GM21381 (cell line): ENCODE data around the gene GNG13.

Experiments used
- ATAC-seq: cut with Tn5 transposase; IDR thresholded peaks from one replicate; pipeline ENCODE4 v1.9.1; 2021; ENCODE audit warnings: mild to moderate bottlenecking, moderate library complexity; ENCODE audit not compliant: unreplicated experiment

GNG13 gene

DNA sequence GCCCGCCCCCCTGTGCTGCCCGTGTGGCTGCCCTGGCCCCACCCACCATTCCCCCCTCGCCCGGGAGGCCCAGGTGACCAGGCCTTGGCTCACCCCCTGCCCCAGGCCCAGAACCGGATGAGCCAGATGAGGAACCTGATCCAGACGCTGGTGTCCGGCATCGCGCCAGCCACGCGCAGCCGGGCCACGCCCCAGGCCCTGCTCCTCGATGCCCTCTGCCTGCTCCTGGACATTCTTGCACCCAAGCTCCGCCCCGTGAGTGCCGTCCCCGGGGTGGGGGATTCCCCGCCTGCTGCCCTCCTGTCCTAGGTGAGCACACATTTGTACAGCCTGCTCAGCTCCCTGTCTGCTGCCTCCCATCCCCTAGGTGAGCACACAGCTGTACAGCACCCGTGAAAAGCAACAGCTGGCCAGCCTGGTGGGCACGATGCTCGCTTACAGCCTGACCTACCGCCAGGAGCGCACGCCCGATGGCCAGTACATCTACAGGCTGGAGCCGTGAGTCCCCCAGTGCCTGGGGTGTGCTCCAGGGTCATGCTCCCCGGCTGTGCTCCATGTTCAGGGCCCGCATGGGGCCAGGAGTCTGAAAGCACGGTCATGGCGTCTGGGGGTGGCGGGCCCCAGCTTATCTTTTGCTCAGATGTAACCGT, 4.8 kb downstream of the GNG13 start:
- ATAC-seq: no peak

DNA sequence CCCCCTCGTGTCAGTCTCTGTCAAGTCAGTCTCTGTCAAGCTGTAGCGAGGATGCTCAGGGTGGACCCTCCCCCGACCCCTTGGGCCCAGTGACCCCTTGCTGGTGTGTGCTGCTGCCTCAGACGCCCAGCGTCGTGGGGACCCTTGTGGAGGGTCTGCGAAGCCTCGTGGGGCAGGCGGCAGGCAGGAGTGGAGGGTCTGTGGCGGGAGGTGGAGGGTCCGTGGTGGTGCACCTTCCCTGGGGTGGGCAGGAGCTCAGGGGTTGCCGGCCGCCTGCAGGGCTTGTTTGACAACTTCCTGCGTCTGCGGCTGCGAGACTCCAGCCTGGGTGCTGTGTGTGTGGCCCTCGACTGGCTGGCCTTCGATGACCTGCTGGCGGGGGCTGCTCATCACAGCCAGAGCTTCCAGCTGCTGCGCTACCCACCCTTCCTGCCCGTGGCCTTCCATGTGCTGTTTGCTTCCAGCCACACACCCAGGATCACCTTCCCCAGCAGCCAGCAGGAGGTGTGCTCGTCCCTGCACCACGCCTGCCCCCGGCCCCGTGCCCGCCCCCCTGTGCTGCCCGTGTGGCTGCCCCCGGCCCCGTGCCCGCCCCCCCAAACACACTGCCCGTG, 5.6 kb downstream of the GNG13 start:
- no peak for ATAC-seq

DNA sequence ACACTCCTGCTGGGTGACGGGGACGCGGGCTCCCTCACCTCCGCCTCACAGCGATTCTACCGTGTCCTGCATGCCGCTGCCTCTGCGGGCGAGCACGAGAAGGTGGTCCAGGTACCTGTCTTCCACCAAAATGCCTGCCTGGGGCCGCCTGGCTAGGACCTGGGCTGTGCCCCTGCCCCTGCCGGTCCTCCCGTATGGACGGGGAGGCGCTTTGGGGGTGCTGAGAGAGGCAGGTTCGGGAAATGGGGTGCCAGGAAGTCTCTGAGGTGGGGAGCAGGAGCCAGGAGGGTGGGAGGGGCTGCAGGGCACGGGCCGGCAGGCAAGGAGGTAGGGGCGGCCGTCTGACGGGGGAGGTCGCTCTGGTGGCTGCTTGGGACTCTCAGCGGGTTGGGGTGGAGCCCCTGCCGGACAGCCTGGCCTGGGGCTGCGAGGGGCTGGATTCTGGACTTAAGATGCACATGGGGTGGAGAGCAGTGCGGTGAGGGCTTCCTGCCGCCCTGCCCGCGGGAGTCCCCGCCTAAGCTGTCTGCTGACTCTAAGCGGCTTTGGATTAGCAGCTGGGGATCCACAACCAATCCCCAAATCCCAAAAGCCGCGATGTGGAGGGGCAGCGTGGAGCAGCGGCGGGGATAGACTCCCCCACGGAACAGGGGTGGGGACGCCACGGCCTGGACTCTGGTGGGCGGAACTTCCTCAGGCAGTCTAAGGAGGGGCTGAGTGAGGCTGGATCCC, 6.3 kb downstream of the GNG13 start:
- ATAC-seq: no peak

DNA sequence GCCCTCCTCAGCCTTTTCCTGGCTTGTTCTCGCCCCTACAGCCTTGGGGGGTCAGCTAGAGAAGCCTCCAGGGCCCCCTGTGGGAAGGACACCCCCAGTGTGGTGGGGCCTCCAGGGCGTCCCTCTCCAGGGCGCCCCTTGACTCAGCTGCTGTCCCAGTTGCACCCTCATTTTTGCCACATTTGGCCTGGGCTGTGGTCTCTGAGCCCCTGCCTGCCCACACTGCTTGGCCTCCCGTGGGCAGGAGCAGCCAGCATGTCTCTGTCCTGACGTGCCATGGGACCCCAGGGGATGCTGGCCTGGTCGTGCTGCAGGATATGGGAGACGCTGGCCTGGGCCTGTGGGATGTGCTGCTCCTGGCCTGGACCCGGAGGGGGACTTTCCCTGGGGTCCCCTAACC, 7.1 kb downstream of the GNG13 start:
- ATAC-seq: no peak

DNA sequence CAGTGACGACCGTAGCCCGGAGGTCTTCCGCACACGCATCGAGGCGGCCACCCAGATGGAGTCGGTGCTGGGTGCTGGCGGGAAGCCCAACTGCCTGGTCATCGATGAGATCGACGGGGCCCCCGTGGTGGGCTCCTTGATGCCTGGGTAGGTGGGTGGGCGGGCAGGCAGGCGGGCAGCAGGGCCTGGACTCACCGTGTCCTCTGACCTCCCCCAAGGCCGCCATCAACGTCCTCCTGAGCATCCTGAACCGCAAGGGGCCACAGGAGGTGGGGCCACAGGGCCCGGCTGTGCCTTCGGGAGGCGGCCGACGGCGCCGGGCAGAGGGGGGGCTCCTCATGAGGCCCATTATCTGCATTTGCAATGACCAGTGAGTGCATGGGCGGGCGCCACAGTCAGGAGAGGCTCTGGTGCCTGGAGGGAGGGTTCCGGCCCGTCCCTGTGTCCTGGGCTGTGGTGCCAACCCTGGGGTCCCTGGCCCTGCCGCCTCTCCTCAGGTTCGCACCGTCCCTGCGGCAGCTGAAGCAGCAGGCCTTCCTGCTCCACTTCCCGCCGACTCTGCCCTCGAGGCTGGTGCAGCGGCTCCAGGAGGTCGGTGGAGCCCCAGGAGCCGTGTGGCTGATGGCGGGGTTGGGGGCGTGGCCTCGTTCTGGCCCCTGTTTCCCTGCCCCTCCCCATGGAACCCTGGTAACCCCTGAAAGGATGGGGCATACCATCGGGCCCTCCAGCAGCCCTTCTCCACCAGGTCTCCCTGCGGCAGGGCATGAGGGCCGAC, 8.1 kb downstream of the GNG13 start:
- no peak for ATAC-seq

DNA sequence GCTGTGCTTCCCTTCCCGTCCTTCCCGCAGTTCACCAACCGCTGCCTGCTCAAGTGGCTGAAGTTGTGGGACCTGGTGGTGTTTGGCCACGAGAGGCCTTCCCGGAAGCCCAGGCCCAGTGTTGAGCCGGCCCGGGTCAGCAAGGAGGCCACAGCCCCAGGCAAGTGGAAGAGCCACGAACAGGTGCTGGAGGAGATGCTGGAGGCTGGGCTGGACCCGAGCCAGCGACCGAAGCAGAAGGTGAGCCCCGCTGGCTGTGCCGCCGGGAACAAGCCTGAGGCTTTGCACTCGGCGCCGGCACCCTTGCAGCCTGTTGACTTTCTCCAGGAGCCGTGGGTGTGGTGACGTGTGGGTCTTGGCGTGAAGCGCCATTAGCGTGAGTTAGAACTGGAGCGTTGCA, 9.4 kb downstream of the GNG13 start:
- ATAC-seq: no peak

DNA sequence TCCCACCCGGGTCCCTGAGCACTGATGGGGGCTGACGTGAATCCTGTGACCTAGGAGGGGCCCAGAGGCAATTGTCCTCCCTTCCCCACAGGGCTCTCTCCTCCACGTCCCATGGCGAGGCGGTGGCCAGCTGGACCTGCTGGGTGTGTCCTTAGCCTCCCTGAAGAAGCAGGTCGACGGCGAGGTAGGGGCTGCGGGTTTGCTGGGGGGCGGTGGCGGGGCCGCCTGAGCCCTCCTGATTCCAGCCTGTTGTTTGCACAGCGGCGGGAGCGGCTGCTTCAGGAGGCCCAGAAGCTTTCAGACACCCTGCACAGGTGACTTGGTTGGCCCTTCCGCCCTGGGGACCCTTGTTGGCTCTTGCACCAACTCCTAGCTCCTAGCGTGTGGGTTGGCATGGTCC, 10.4 kb downstream of the GNG13 start:
- ATAC-seq: no peak

DNA sequence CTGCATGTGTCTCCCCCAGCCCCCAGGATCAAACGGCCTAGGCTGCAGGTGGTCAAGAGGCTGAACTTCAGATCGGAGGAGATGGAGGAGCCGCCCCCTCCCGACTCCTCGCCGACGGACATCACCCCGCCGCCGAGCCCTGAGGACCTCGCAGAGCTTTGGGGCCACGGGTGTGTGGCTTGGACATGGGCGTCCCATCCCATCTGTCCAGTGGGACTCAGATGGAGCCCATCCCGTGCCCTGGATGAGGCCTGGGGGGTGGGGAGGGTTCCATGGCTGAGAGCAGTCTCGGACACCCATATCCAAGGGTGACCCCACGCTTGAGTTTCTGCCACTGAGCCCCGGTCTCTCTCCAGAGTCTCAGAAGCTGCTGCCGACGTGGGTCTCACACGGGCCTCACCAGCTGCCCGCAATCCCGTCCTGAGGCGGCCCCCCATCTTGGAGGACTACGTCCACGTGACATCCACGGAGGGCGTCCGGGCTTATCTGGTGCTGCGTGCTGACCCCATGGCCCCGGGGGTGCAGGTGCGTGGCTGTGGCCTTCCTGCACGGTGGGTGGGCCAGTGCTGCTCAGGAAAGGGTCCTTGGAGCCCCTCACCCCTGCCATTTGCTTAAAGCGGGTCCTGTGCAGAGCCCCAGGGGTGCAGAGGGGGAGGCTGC, 11.2 kb downstream of the GNG13 start:
- no peak for ATAC-seq

DNA sequence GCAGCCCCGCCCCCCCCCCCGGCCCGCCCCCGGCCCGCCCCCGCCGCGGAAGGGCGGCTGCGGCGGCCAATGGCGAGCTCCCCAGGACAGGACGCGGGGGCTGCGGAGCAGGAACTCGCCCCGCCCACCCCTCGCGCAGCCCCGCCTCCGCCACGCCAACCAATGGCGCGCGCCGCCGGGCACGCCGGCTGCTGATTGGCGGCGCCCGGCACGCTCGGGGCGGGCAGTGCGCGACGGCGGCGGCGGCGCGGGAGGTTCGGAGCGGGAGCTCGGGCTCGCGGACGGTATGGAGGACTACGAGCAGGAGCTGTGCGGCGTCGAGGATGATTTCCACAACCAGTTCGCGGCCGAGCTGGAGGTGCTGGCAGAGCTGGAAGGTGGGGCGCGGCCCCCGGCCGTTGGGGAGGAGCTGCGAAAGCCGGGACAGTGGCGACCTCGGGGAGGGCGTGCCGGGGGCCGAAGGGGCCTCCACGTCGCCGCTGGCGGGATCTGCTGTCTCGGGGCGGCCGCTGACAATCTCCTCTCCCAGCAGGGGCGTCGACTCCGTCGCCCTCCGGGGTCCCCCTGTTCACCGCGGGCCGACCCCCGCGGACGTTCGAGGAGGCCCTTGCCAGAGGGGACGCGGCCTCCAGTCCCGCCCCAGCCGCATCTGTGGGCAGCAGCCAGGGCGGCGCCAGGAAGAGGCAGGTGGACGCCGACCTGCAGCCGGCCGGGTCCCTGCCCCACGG, 12.0 kb downstream of the GNG13 start, which contains the start of gene CHTF18:
Gene CHTF18, plus strand, starts transcription at position 222 of the 728 bp plus-strand sequence. Its CDS starts 65 bp downstream, at position 287.
- peak; percentile 66 for ATAC-seq

DNA sequence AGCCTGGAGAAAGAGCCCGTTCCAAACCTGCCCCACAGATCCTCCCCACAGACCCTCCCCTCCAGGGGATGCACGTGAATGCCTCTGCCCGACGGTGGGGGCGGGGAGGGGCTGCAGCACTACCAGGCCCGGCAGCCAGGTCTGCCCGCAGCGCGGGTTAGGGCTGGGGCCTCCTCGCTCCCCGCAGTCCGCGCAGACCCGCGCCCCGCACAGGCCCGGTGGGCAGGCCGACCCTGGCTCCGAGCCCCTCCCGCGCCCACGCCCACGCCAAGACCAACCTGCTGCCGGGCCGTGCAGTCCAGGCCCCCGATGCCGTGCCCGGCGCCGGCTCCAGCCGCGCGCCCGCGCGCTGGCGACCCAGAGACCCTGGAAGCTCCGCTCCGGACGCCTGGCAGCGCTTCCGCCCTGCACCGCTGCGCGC, 12.5 kb downstream of the GNG13 start, which contains the start of gene RPUSD1:
Gene RPUSD1, minus strand, starts transcription at position 404 of the 421 bp plus-strand sequence. CDS start 644 bp downstream, outside the sequence.
- ATAC-seq: peak; percentile 29

DNA sequence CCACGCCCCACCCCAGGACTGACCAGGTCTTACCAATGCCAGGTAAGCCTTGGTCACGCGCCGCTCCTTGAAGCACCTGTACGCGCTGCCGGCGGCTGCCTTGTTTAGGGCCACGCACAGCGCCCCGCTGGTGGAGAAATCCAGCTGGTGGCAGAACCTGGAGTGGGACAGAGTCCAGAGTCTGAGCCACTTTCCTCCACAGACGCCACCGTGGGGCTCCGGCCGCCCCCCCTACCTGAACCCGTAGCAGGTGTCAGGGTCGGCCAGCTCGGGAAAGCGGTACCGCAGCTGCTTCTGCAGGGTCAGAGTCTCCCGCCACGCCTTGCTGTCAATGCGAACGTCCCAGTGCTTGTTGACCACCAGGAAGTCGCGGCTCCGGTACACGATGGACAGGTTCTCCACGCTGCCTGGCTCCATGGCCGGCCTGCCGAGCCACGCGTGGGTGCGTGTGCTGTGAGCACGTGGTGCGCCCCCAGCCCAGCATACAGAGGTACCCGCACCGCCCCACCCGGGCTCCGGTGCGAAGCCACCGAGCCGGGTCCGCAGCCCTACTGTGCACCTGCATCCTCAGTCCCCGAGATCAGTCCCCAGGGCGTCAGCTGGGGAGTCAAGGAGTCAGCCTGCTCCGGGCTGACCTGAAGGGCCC, 13.1 kb downstream of the GNG13 start:
- no peak for ATAC-seq

DNA sequence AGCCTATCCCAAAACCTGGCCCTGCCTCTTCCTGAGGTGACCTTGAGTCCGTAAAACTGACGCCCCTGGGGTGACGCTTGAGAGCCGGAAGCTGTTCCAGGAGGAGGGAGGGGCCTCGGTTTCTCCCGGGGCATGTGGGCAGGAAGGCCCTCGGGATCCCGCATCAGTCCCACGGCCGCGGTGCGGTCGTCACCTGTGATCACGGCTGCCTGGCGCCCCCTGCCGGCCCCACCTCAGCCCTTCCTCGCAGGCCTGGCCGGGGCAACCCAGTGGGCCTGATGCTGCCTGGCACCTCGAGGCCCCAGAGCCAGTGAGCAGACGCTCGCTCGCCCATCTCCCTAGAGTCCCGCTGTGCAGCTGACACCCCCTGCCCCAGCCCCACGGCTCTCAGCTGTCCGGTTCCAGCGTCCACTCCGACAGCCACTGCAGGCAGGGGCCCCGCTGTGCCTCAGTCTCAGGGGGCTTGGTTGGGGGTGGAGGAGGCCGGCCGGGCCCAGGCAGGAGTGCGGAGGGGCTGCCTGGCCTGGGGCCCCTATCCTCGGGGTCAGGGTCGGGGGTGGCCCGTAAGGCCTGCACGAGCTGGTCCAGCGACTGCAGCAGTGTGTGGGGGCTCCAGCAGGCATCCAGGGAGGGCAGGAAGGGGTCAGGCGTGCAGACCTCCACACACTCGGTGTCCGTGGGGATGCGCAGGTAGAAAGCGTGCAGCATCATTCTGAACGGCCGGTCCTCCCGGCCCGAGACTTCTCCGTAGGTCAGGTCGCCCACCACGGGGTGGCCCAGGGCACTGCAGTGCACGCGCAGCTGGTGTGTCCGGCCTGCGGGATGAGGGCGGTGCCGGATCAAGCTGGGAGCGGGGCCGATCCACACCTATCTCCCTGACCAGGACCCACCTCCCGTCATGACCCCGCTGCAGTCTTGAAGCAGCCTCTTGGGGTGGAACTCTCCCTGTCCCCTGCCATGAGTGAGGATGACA, 14.7 kb downstream of the GNG13 start:
- ATAC-seq: no peak

DNA sequence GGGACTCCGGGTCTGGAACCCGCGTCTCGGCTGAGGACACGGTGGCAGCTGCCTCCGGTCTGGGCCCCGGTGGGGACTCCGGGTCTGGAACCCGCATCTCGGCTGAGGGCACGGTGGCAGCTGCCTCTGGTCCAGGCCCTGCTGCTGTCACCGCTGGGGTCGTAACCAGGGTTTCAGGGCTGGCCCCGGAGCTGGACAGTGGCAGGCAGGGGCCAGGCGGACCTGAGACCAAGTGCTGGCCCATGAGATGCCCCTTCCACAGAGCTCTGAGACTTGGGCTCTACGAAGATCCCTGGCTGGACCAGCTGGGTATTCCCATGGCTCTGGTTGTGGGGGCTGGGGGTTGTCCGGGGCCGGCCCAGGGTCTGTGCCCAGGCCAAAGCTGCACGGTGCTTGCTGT, 16.1 kb downstream of the GNG13 start:
- ATAC-seq: no peak

DNA sequence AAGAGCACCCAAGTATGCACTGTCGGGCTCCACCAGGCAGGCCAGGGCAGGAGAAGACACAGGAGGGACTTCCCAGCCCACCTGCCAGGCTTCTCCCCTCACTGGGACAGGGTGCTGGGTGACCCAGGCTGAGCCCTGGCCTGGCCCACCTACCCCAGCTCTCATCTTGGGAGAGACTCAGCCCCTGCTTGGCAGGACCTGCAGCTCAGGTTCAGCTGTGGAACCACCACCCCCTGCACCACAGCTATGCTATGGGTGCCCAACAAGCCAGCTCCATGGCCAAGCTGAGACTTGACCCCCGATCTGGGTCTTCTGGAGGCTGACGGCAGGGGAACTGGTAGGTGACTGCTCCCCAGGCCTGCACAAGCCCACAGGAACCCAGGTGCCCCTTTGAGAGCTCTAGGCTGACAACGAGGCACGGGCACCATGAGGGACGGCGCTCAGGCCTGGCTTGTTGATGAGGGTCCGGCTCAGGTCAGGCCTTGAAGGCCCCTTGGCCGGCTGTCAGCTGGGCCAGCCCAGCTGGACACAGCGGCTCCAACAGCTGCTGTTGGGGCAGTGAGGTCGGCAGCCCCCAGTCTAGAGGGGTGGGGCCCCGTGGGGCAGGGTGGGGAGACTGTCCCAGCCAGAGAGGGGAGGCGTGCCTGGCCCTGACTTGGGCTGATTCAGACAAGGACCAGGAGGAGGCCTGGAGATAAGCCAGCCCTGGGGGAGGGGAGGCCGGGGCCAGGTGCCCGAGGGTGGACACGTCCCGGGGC, 17.0 kb downstream of the GNG13 start:
- no peak for ATAC-seq

DNA sequence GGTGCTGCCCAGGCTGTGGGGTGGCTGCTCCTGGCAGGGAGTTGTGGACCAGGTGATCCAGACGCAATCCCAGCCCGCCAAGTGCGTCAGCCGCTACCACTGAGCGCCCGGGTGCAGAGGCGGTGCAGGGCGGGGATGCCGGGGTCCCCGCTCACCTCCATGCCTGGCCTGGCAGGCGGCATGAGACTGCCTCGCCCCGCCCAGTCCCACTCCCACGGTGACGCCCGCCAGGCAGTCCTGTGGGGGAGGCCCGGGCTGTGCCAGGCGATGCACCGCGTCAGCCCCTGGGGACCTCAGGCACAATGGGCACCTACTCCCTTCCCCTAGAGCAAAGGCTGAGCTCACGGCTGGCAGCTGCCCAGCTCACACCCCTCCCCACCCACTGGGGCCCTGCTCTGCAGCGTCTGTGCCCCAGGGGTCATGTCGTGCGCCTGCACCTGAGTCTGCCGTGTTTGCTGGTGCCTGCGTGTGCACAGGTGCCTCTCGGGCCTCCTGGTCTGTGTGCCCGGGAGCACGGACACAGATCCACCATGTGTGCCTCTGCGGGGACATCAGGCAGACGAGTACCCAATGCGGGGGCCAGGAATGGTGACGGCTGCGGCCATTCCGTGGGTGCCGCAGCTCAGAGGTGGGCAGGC, 17.6 kb downstream of the GNG13 start:
- ATAC-seq: no peak

DNA sequence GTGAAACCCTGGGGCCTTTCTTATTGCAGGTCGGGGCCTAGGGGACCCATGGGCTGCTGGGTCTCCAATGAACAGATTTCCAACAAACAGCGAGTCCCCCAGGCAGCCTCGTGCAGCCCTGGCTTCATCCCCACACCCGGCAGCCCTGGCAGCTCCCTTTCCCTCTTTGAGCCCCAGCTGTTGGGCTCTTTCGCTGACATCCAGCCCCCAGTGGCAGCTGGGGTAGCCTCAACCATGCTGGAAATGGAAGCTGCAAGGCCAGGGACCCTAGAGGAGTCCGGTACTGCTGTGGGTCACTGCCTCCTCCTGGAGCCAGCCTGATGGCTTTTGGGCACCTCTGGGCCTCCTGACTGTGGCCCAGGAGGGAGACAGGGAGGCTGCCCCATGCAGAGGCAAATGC, 18.3 kb downstream of the GNG13 start:
- ATAC-seq: no peak

DNA sequence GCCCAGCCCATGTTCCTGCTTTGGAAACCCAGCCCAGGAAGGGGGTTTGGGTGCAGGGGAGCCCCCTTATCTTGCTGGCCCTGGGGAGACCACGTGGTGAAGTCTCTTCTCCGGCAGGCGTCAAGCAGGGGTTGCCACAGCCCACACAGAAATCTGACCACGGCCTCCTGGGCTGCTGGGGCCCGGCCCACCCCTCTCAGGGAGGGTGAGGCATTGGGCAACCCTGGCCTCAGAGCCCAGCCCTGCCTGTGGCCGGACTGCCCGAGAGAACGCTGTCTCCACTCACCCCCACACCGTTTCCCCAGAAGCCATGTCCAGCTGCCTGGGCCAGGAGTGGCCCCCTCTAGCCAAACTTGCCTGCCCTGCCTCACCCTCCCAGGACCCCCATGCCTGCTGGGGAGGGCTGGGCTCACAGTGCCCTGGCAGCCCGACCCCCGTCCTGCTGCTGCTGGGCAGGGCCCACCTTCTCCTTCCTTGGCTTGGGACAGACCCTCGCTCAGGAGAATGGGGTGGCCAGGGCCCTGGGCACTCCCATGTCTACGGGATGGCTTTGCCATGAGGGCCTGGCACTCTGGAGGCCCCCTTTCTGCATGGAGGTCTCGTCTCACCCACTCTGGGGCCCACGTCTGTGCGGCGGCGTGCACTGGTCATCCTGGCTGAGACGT, 19.1 kb downstream of the GNG13 start:
- no peak for ATAC-seq
